Measurements from ENCODE around the gene BCAR1.

BCAR1 gene

DNA sequence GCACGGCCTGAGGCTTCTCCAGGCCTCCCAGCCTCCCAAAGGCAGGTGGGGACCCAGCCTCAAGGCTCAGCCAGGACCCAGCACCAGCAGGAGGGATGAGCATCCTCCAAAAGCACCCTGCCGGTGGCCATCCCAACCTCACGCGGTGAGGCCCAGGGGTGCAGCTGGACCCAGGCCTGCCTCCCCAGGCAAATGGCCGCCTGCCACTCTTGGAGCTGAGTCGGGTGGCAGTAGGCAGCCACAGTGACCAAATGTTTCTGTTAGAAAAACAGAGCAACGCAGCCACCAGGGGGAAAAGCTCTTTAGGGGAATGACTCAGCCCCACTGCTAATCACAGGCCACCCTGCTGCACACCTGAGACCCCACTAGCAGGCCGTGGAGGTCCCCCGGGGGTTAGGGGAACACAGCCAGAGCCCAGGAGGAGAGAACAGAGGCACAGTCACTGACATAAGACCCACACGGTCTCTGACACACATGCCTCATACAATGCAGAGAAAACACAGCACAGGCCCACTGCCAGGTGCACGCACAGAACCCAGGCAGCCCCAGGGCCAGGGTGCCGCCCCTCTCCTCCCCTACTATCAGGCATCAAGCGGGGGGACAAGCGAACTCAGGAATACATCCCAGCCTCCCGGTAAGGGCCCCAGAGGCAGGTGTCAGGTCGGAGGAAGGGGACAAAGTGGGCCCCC is 12.4 kb downstream of the BCAR1 start:
- DNase-seq: peak; percentile 14

- DNase-seq: peak; percentile 33
These were observed 13.1 kb downstream of the BCAR1 start for GRCh38 chr16:75238132-75238852.

DNA sequence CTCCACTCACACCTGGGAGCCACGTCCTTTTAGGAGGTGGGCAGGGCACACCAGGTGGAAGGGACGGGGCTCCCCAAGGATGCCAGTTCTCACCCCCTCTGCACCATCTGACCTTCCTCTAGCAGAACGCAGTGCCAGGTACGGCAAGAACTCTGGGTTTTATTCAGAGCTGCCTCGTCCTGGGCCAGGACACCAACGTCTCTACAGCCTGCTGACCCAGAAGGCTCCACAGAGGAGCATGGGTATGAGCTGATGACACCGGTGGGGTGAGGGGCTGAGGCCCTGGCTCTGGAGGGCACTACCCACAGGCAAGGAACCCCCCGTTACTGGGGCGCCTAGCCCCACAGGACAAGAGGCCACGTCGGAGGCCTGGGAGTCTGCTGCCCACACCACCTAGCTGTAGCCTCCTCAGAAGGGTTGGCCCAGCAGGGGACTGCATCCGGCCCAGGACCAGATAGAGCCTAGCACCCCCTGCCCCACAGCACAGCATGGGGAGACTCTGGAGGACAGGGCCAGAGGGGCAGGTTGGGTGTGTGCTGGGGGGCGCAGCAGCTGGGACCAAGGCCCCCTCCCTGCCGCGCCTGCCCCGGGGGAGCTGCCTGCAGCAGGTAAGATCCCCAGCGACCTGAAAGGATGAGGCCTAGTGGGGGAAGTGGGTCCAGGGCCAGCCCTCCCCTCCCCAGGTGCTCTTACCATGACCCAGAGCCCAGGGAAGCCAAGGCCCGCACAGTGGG is 13.9 kb downstream of the BCAR1 start:
- DNase-seq: no peak

GRCh38 chr16:75236736-75237397 is 14.6 kb downstream of the BCAR1 start:
- DNase-seq: no peak

GRCh38 chr16:75236232-75236631 is 15.2 kb downstream of the BCAR1 start:
- no peak for DNase-seq

DNA sequence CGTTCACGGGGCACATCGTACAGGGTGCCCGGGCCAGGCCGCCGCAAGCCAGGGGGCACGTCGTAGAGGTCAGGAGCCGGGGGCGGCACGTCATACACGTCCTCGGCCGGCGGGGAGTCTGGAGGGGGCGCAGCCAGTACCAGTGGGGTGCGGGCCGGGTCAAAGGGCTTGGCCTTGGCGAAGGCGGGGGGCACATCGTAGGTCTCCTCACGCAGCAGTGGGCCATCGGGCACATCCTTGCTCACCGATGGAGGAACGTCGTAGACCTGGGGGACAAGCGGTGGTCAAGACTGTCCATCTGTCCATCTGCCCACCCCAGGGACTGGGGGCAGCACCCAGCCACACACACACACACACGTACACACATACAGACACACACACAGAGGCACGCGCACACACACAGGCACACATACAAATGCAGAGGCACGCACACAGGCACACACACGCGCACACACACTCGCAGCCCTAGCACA is 15.7 kb downstream of the BCAR1 start:
- no peak for DNase-seq

DNA sequence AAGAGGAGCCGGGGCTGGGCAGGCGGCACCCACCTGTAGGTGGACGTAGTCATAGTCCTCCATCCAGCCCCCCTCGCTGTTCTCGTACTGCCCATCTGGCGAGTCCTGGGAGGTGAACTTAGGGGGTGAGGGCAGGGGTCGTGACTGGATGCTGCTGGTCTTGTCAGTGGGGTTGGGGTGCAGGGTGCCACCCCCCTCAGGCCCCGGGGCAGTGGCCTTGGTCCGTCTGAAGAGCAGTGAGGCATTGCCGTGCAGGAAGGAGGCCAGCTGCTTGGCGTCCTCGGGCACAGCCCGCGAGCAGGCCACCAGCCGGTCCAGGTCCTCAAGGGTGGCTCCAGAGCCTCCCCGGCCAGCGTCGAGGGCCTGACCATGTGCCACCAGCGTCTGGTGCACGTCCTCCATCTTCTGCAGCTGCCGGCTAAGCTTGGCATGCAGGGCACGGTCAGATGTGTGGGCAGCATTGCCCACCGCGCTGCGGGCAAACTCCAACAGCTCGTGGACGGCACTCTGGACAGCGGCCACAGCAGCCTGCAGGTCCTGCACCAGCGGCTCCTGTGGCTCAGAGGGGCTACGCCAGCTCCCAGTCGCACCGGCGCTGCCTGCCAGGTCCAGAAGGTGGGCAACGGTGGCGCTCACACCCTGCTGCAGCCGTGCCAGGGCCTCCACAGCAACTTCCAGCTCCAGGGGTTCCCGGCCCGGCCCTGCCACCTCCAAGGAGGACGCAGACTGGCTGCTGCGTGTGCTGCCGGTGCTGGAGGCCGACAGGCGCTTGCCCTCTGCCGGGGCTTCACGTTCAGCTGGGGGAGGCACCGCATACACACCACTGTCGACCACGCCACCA is 16.3 kb downstream of the BCAR1 start:
- DNase-seq: no peak

DNA sequence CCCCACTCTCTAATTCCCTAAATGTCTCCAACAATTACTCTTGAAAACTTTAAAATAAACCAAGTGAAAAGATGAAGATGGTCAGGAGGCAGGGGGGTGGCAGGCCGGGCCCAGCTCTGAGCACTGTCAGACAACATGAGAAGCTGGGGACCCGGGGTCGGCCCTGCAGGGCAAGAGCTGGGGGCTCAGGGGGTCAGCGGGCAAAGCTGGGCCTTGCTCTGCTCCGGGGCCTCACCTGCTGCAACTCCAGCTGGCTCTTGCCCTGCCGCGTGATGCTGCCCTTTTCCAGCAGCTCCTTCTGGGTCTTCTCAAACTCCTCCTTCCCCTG is 17.8 kb downstream of the BCAR1 start:
- no peak for DNase-seq

- no peak for DNase-seq
These were observed 19.9 kb downstream of the BCAR1 start for GRCh38 chr16:75231570-75231969.

GRCh38 chr16:75230471-75231110 is 20.8 kb downstream of the BCAR1 start:
- no peak for DNase-seq

DNA sequence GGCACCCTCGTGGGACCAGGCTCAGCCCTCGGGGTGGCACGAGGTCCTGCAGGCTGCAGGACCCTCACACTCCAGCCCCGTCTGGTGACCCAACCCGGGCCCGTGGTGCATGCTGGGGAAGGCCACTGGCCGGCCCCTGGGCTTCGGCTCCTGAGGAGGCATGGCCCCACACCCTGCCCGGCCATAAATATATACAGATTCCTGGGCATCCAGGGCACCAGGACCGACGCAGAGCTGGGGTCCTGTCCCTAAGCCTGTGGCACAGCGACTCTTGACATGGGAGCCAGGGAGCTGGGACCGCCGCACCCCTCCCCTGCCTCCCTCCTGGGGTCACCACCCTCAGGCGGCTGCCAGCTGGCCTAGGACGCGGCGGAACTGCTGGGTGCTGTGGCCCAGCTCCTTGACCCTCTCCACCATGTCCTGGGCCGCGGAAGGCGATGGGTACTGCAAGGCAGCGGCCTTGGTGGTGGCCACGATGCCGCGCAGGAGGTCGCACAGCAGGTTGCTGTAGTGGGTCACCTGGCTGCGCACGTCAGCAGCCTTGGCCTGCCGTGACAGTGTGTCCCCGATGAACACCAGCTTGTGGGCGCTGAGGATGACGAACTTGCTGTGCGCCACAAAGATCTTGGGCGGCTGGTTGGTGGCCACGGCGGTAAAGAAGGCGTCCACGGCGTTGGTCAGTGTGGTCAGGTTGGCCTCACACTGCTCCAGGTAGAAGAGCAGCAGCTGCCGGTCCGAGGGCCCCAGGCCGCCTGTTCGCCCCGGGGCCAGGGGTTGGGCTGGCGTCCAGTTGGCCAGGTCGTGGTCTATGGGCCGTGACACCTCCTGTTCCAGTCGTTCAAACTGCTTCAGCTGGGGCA is 22.0 kb downstream of the BCAR1 start:
- no peak for DNase-seq

GRCh38 chr16:75228143-75228976 is 23.1 kb downstream of the BCAR1 start:
- no peak for DNase-seq

DNA sequence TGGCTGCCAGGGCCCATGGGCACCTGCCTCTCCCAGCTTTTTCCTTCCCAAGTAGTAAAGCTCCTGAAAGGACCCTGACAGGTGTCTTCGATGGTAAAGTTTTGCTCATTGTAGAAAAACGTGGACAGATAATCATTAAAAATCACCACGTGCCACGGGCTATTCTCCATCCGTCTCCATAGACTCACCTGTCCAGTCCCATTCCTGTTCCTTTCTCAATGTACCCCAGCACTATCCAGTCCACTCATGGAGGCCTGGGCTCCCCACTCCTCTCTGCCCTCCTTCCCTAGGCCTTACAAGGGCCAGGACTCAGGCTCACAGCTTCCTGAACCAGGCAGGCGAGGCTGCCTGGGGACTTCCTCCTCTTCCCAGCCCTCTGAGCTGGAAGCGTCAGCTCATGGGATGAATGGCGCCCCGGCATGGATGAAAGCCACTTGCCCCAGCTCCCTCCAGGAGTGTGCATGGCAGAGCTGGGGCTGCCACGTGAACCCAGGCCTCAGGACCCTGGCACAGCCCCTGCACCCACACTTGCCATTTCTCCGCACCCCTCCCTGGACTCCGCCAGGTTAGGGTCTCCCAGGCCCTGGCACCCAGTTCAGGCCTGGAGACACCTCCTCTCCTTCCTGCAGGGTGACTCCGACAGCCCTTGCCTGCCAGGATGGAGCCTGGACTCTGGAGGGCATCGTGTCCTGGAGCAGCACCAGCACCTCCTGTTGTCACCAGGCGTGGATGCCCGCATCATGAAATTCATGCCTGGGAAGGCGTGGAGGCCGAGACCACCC is 23.9 kb downstream of the BCAR1 start:
- DNase-seq: no peak

DNA sequence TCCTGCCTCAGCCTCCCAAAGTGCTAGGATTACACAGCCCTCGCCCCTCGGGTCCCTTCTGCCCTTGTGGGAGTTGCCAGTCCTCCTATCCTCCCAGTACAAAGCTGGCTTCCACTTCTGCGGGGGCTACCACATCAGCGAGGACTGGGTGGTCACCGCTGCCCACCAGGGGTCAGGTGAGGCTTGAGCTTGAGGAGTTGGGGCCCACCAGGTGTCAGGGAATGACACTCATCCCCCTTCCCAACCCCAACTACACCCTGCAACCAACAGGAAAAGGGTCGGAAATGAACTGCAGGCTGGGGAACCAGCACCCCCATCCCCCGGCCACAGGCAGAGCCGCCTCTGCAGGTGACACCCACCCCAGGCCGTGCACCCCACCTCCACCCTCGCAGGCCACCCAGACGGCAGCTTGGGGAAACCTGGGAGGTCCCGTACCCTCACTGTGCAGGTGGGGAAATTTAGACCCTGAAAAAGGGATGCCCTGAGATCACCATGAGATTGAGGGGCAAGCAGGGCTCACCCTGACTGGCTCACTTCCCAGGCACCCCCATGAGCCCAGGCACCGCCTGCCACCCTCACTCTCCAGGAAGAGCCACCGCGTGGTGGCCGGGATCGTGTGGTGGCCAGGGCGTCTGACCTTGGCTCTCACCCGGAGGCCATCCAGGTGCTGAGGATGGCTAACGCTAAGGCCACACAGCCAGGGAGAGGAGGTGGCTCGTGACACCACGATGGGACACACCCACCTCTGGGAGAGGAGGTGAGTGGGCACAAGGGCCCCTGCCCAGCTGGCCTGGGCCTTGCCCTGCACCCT is 24.7 kb downstream of the BCAR1 start:
- no peak for DNase-seq

DNA sequence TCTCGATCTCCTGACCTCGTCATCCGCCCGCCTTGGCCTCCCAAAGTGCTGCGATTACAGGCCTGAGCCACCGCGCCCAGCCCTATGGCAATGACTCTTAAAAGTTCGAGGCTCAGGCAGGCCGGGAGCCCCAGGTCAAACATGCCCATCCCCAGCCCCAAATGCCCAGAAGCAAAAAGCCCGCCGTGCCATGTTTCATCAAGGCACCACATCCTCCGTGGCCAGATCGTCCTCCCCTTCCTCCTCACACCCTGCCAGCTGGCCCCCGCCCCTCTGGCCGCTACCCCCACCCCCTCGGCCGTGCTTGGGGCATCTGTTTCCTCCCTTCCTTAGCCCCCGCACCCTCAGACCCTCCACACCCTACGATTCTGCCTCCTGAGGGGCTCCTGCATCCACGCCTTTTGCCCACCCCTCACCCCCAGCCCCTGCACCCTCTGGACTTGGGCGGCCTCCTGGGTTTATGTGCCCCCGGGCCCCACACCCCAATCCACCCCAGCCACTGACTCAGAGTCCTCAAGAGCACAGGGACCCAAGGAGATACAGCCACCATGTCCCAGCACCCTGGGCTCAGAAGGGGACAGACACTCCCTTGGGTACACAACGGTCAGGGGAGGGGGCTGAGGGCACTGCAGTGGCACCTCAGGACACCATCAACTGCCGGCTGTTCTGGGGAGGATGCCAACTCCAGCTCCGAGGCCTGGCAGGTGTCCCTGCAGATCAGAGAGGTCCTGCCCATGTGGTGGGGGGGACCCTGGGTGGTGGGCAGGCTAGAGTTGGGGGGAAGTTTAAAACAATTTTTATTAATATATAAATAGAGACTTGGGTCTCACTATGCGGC is 25.5 kb downstream of the BCAR1 start:
- no peak for DNase-seq

DNA sequence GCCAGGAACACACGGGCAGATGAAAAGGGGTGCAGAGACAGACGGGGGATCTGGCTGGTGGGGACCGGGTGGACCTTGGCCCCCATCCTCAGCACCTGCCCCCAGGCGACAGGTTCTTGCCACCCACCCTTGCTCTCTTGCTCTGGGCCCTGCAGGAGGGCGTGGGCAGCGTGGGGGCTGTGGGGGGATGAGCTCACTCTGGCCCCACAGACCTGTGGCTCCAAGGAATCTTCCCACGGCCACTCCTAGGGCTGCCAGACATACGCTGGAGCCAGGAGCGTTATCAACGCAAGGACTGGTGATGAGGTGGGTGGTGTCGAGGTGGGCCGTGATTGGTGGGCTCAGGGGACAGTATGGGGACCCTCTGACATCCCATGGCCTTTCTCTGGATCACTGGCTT is 26.3 kb downstream of the BCAR1 start:
- no peak for DNase-seq
